ENCODE data around the gene NUDT19. TPM values are rescaled to one million over a fixed set of nuclear protein-coding genes. Genes with fewer than 3 reads are reported as not detected.

The NUDT19 gene
- total and polyA plus RNA-seq, 2 experiments from 2014 or later: 2.4 to 3.9 TPM

DNA sequence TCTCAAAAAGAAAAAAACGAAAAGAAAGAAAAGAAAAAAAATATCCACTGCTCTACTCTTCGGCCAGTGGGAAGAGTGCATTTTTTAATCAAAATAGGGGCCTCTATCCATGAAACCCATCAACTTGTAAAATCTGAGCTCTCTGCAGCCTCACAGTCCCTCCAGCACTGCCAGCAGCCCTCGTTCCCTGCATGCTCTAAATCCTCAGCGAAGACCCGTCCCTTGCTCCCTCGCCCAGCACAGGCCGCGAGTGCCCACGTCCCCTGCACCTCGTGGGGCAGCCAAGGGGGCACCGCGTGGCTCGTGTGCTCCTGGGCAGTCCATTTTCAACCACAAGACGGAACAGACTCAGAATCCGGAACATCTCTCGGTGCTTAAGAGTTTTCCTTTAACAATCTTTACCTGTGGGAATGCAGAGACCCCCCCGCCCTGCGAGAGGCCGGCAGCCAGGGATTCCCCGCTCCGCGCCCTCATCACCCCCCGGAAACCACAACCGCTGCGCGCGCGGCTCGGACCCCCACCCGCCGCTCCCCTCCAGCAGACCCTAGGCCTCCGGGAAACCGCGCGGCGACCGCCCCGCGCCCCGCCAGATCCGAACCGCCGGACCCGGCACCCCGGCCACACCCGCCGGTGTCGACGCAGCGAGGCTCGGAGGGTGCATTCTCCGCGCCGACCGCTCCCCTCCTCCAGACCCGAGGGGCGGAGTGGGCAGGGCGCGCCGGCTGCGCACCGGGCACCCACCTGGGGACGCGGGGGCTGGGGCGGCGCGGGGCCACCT lies 17.3 kb upstream of the NUDT19 start (continued):
- TF ChIP-seq, protein P1, sequence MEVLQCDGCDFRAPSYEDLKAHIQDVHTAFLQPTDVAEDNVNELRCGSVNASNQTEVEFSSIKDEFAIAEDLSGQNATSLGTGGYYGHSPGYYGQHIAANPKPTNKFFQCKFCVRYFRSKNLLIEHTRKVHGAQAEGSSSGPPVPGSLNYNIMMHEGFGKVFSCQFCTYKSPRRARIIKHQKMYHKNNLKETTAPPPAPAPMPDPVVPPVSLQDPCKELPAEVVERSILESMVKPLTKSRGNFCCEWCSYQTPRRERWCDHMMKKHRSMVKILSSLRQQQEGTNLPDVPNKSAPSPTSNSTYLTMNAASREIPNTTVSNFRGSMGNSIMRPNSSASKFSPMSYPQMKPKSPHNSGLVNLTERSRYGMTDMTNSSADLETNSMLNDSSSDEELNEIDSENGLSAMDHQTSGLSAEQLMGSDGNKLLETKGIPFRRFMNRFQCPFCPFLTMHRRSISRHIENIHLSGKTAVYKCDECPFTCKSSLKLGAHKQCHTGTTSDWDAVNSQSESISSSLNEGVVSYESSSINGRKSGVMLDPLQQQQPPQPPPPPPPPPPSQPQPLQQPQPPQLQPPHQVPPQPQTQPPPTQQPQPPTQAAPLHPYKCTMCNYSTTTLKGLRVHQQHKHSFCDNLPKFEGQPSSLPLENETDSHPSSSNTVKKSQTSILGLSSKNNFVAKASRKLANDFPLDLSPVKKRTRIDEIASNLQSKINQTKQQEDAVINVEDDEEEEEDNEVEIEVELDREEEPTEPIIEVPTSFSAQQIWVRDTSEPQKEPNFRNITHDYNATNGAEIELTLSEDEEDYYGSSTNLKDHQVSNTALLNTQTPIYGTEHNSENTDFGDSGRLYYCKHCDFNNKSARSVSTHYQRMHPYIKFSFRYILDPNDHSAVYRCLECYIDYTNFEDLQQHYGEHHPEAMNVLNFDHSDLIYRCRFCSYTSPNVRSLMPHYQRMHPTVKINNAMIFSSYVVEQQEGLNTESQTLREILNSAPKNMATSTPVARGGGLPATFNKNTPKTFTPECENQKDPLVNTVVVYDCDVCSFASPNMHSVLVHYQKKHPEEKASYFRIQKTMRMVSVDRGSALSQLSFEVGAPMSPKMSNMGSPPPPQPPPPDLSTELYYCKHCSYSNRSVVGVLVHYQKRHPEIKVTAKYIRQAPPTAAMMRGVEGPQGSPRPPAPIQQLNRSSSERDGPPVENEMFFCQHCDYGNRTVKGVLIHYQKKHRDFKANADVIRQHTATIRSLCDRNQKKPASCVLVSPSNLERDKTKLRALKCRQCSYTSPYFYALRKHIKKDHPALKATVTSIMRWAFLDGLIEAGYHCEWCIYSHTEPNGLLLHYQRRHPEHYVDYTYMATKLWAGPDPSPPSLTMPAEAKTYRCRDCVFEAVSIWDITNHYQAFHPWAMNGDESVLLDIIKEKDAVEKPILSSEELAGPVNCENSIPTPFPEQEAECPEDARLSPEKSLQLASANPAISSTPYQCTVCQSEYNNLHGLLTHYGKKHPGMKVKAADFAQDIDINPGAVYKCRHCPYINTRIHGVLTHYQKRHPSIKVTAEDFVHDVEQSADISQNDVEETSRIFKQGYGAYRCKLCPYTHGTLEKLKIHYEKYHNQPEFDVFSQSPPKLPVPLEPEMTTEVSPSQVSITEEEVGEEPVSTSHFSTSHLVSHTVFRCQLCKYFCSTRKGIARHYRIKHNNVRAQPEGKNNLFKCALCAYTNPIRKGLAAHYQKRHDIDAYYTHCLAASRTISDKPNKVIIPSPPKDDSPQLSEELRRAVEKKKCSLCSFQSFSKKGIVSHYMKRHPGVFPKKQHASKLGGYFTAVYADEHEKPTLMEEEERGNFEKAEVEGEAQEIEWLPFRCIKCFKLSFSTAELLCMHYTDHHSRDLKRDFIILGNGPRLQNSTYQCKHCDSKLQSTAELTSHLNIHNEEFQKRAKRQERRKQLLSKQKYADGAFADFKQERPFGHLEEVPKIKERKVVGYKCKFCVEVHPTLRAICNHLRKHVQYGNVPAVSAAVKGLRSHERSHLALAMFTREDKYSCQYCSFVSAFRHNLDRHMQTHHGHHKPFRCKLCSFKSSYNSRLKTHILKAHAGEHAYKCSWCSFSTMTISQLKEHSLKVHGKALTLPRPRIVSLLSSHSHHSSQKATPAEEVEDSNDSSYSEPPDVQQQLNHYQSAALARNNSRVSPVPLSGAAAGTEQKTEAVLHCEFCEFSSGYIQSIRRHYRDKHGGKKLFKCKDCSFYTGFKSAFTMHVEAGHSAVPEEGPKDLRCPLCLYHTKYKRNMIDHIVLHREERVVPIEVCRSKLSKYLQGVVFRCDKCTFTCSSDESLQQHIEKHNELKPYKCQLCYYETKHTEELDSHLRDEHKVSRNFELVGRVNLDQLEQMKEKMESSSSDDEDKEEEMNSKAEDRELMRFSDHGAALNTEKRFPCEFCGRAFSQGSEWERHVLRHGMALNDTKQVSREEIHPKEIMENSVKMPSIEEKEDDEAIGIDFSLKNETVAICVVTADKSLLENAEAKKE (CRISPR knock-in tag; IDR thresholded peaks at IDR 0.05): no peak
- TF ChIP-seq POLR2AphosphoS5 (IDR thresholded peaks at IDR 0.05; ENCODE audit: low read depth) (no peak), STAT1 (IDR thresholded peaks at IDR 0.05; ENCODE audit: unreplicated experiment) (no peak), ETS1 (IDR thresholded peaks at IDR 0.05) (no peak), NANOG (IDR thresholded peaks at IDR 0.05; ENCODE audit: borderline replicate concordance) (no peak), EZH2 (IDR thresholded peaks at IDR 0.05; ENCODE audit: low read depth, unreplicated experiment) (no peak), REST (IDR thresholded peaks at IDR 0.05; ENCODE audit: unreplicated experiment) (no peak), EZH2phosphoT487 (IDR thresholded peaks at IDR 0.05; ENCODE audit: unreplicated experiment) (no peak), CTCF (conservative IDR thresholded peaks at IDR 0.05; ENCODE audit: low read depth in 2 of 2) (no peak), CREB1 (CRISPR knock-in tag; IDR thresholded peaks at IDR 0.05; ENCODE audit: low read depth) (no peak)

All from GM23338 (cell line).